ENCODE measurements around the gene PTPMT1. TPM values are rescaled to one million over a fixed set of nuclear protein-coding genes. Genes with fewer than 3 reads are reported as not detected.

Gene PTPMT1
- total and polyA plus RNA-seq, 2 donors, result 38.0 to 38.3 TPM

GRCh38 chr11:47569646-47570045 is 4.2 kb downstream of the PTPMT1 start:
- DNase-seq (ENCODE audit: low read depth in 6 of 9, low spot score in 9 of 9), result no peak
- H3K4me1 ChIP-seq (ENCODE audit: control insufficient read depth in 2 of 2, insufficient read depth in 2 of 2, low read length in 2 of 2), result peaks cover 5 to 12% of the 10 kb centered on the region in 2 donors
- WGBS, result 99% methylated on average over 7 of the region's 7 CpGs
- no peak overlapping the region for H3K27ac ChIP-seq (ENCODE audit: low read depth in 1 of 2, low read length in 1 of 2)
- no peaks in the 10 kb centered on the region for H3K27me3 ChIP-seq (ENCODE audit: control insufficient read depth in 2 of 2, insufficient read depth in 1 of 2, low read length in 1 of 2)
- no peaks in the 10 kb centered on the region for H3K9me3 ChIP-seq (ENCODE audit: control insufficient read depth in 2 of 2, insufficient read depth in 1 of 2, low read length in 1 of 2)
- no peak overlapping the region for H3K4me3 ChIP-seq (ENCODE audit: low read length in 2 of 2)
- peaks cover 23 to 49% of the 10 kb centered on the region in 2 donors for H3K36me3 ChIP-seq (ENCODE audit: control insufficient read depth in 2 of 2, insufficient read depth in 2 of 2, low read length in 1 of 2)

GRCh38 chr11:47570651-47571356 is 5.4 kb downstream of the PTPMT1 start:
- no peaks in the 10 kb centered on the region for H3K27me3 ChIP-seq (ENCODE audit: control insufficient read depth in 2 of 2, insufficient read depth in 1 of 2, low read length in 1 of 2)
- peaks cover 26 to 54% of the 10 kb centered on the region in 2 donors for H3K36me3 ChIP-seq (ENCODE audit: control insufficient read depth in 2 of 2, insufficient read depth in 2 of 2, low read length in 1 of 2)
- no peaks in the 10 kb centered on the region for H3K9me3 ChIP-seq (ENCODE audit: control insufficient read depth in 2 of 2, insufficient read depth in 1 of 2, low read length in 1 of 2)
- peaks cover 0 to 6% of the 10 kb centered on the region in 2 donors for H3K4me1 ChIP-seq (ENCODE audit: control insufficient read depth in 2 of 2, insufficient read depth in 2 of 2, low read length in 2 of 2)
- H3K4me3 ChIP-seq (ENCODE audit: low read length in 2 of 2), result no peak overlapping the region
- DNase-seq (ENCODE audit: low read depth in 6 of 9, low spot score in 9 of 9), result no peak
- no peak overlapping the region for H3K27ac ChIP-seq (ENCODE audit: low read depth in 1 of 2, low read length in 1 of 2)
- 97% methylated on average over 3 of the region's 3 CpGs for WGBS

DNA sequence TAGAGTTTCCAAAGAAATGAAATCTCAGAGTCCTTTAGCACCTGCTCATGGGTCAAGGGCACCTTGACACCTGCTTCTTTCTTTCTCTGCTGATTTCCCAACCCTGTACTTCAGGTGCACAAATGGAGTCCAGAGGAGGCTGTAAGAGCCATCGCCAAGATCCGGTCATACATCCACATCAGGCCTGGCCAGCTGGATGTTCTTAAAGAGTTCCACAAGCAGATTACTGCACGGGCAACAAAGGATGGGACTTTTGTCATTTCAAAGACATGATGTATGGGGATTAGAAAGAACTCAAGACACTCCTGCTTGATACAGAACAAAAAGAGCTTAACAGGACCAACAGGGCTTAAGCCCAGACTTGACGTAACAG is 5.9 kb downstream of the PTPMT1 start:
- Histone ChIP-seq H3K27ac (ENCODE audit: low read depth in 1 of 2, low read length in 1 of 2) (no peak overlapping the region), H3K9me3 (ENCODE audit: control insufficient read depth in 2 of 2, insufficient read depth in 1 of 2, low read length in 1 of 2) (no peaks in the 10 kb centered on the region), H3K36me3 (ENCODE audit: control insufficient read depth in 2 of 2, insufficient read depth in 2 of 2, low read length in 1 of 2) (peaks cover 26 to 54% of the 10 kb centered on the region in 2 donors), H3K27me3 (ENCODE audit: control insufficient read depth in 2 of 2, insufficient read depth in 1 of 2, low read length in 1 of 2) (no peaks in the 10 kb centered on the region), H3K4me1 (ENCODE audit: control insufficient read depth in 2 of 2, insufficient read depth in 2 of 2, low read length in 2 of 2) (peaks cover 0 to under 1% of the 10 kb centered on the region in 2 donors), H3K4me3 (ENCODE audit: low read length in 2 of 2) (no peak overlapping the region)
- WGBS, result over 99% methylated on average over 4 of the region's 4 CpGs
- no peak for DNase-seq (ENCODE audit: low read depth in 6 of 9, low spot score in 9 of 9)

- 90% methylated on average over 1 of the region's 1 CpG for WGBS
- H3K4me1 ChIP-seq (ENCODE audit: control insufficient read depth in 2 of 2, insufficient read depth in 2 of 2, low read length in 2 of 2), result no peaks in the 10 kb centered on the region
- H3K27me3 ChIP-seq (ENCODE audit: control insufficient read depth in 2 of 2, insufficient read depth in 1 of 2, low read length in 1 of 2), result no peaks in the 10 kb centered on the region
- H3K9me3 ChIP-seq (ENCODE audit: control insufficient read depth in 2 of 2, insufficient read depth in 1 of 2, low read length in 1 of 2), result no peaks in the 10 kb centered on the region
- no peak for DNase-seq (ENCODE audit: low read depth in 6 of 9, low spot score in 9 of 9)
- H3K27ac ChIP-seq (ENCODE audit: low read depth in 1 of 2, low read length in 1 of 2), result no peak overlapping the region
- peaks cover 26 to 54% of the 10 kb centered on the region in 2 donors for H3K36me3 ChIP-seq (ENCODE audit: control insufficient read depth in 2 of 2, insufficient read depth in 2 of 2, low read length in 1 of 2)
- no peak overlapping the region for H3K4me3 ChIP-seq (ENCODE audit: low read length in 2 of 2)
These were observed 6.5 kb downstream of the PTPMT1 start for GRCh38 chr11:47571895-47572294.

GRCh38 chr11:47572715-47573255 is 7.4 kb downstream of the PTPMT1 start:
- no peaks in the 10 kb centered on the region for H3K9me3 ChIP-seq (ENCODE audit: control insufficient read depth in 2 of 2, insufficient read depth in 1 of 2, low read length in 1 of 2)
- DNase-seq (ENCODE audit: low read depth in 6 of 9, low spot score in 9 of 9), result no peak
- no peak overlapping the region for H3K4me3 ChIP-seq (ENCODE audit: low read length in 2 of 2)
- no peak overlapping the region for H3K27ac ChIP-seq (ENCODE audit: low read depth in 1 of 2, low read length in 1 of 2)
- H3K36me3 ChIP-seq (ENCODE audit: control insufficient read depth in 2 of 2, insufficient read depth in 2 of 2, low read length in 1 of 2), result peaks cover 26 to 60% of the 10 kb centered on the region in 2 donors
- peaks cover under 1 to 4% of the 10 kb centered on the region in 2 donors for H3K4me1 ChIP-seq (ENCODE audit: control insufficient read depth in 2 of 2, insufficient read depth in 2 of 2, low read length in 2 of 2)
- no peaks in the 10 kb centered on the region for H3K27me3 ChIP-seq (ENCODE audit: control insufficient read depth in 2 of 2, insufficient read depth in 1 of 2, low read length in 1 of 2)
- 90% methylated on average over 8 of the region's 8 CpGs for WGBS

GRCh38 chr11:47573321-47573720 is 7.9 kb downstream of the PTPMT1 start:
- DNase-seq (ENCODE audit: low read depth in 6 of 9, low spot score in 9 of 9), result no peak
- Histone ChIP-seq H3K36me3 (ENCODE audit: control insufficient read depth in 2 of 2, insufficient read depth in 2 of 2, low read length in 1 of 2) (peaks cover 26 to 60% of the 10 kb centered on the region in 2 donors), H3K27ac (ENCODE audit: low read depth in 1 of 2, low read length in 1 of 2) (no peak overlapping the region), H3K9me3 (ENCODE audit: control insufficient read depth in 2 of 2, insufficient read depth in 1 of 2, low read length in 1 of 2) (no peaks in the 10 kb centered on the region), H3K4me3 (ENCODE audit: low read length in 2 of 2) (no peak overlapping the region), H3K4me1 (ENCODE audit: control insufficient read depth in 2 of 2, insufficient read depth in 2 of 2, low read length in 2 of 2) (peaks cover 6 to 10% of the 10 kb centered on the region in 2 donors), H3K27me3 (ENCODE audit: control insufficient read depth in 2 of 2, insufficient read depth in 1 of 2, low read length in 1 of 2) (no peaks in the 10 kb centered on the region)
- 98% methylated on average over 11 of the region's 11 CpGs for WGBS

- Histone ChIP-seq H3K27ac (ENCODE audit: low read depth in 1 of 2, low read length in 1 of 2) (no peak overlapping the region), H3K9me3 (ENCODE audit: control insufficient read depth in 2 of 2, insufficient read depth in 1 of 2, low read length in 1 of 2) (no peaks in the 10 kb centered on the region), H3K4me1 (ENCODE audit: control insufficient read depth in 2 of 2, insufficient read depth in 2 of 2, low read length in 2 of 2) (peaks cover 12 to 23% of the 10 kb centered on the region in 2 donors), H3K36me3 (ENCODE audit: control insufficient read depth in 2 of 2, insufficient read depth in 2 of 2, low read length in 1 of 2) (peaks cover 36 to 51% of the 10 kb centered on the region in 2 donors), H3K27me3 (ENCODE audit: control insufficient read depth in 2 of 2, insufficient read depth in 1 of 2, low read length in 1 of 2) (no peaks in the 10 kb centered on the region), H3K4me3 (ENCODE audit: low read length in 2 of 2) (no peak overlapping the region)
- 93% methylated on average over 13 of the region's 13 CpGs for WGBS
- no peak for DNase-seq (ENCODE audit: low read depth in 6 of 9, low spot score in 9 of 9)
These were observed 12.2 kb downstream of the PTPMT1 start for GRCh38 chr11:47577460-47578041.

GRCh38 chr11:47578524-47579494 is 13.4 kb downstream of the PTPMT1 start, which contains the start of the genes KBTBD4 and NDUFS3:
TSS of gene KBTBD4 (minus strand) at chr11:47578970. CDS start at chr11:47578951, 19 bp downstream.
TSS of gene NDUFS3 (plus strand) at chr11:47579074. CDS start at chr11:47579092, 18 bp downstream.
- peaks cover 12 to 23% of the 10 kb centered on the region in 2 donors for H3K4me1 ChIP-seq (ENCODE audit: control insufficient read depth in 2 of 2, insufficient read depth in 2 of 2, low read length in 2 of 2)
- under 1% methylated on average over 72 of the region's 72 CpGs for WGBS
- H3K36me3 ChIP-seq (ENCODE audit: control insufficient read depth in 2 of 2, insufficient read depth in 2 of 2, low read length in 1 of 2), result peaks cover 35 to 51% of the 10 kb centered on the region in 2 donors
- H3K27me3 ChIP-seq (ENCODE audit: control insufficient read depth in 2 of 2, insufficient read depth in 1 of 2, low read length in 1 of 2), result no peaks in the 10 kb centered on the region
- DNase-seq (ENCODE audit: low read depth in 6 of 9, low spot score in 9 of 9), result peak; percentile 90 to 97 (median 91)
- H3K9me3 ChIP-seq (ENCODE audit: control insufficient read depth in 2 of 2, insufficient read depth in 1 of 2, low read length in 1 of 2), result no peaks in the 10 kb centered on the region
- H3K4me3 ChIP-seq (ENCODE audit: low read length in 2 of 2), result peak within 1 kb of the TSS; percentile 86 to 92
- peak within 1 kb of the TSS; percentile 90 to 94 for H3K27ac ChIP-seq (ENCODE audit: low read depth in 1 of 2, low read length in 1 of 2)

Data from thymus (tissue), 11 donors.